HG02970 (cell line): ENCODE results near the gene SLC39A8.
"Not testable (repeated sequence)": the region's sequence is repeated elsewhere in the genome, so short reads cannot be mapped to it uniquely, and the experiment has no call there.

Source experiments
- ATAC-seq: cut with Tn5 transposase; IDR thresholded peaks from one replicate; pipeline ENCODE4 v1.9.1; 2021; ENCODE audit warnings: mild to moderate bottlenecking, moderate library complexity, moderate number of reproducible peaks; ENCODE audit not compliant: unreplicated experiment, low FRiP score

SLC39A8 gene

GRCh38 chr4:102247041-102247440 lies 98.2 kb downstream of the SLC39A8 start:
- ATAC-seq = no peak

GRCh38 chr4:102246416-102246815 lies 98.9 kb downstream of the SLC39A8 start:
- no peak for ATAC-seq

GRCh38 chr4:102244878-102245535 lies 100.3 kb downstream of the SLC39A8 start:
- no peak for ATAC-seq

GRCh38 chr4:102243296-102243695 lies 102.0 kb downstream of the SLC39A8 start:
- ATAC-seq = not testable (repeated sequence)

GRCh38 chr4:102234243-102234838 lies 110.9 kb downstream of the SLC39A8 start:
- ATAC-seq = no peak

GRCh38 chr4:102230194-102230593 lies 115.1 kb downstream of the SLC39A8 start:
- no peak for ATAC-seq

GRCh38 chr4:102227388-102227787 lies 117.9 kb downstream of the SLC39A8 start:
- no peak for ATAC-seq

- no peak for ATAC-seq
Observed at GRCh38 chr4:102223461-102223860, 121.8 kb downstream of the SLC39A8 start.

- ATAC-seq = no peak
Observed at GRCh38 chr4:102222838-102223409, 122.4 kb downstream of the SLC39A8 start.

- ATAC-seq = no peak
Observed at GRCh38 chr4:102219129-102219528, 126.2 kb downstream of the SLC39A8 start.

GRCh38 chr4:102218656-102219055 lies 126.6 kb downstream of the SLC39A8 start:
- ATAC-seq = no peak

- ATAC-seq = no peak
Observed at GRCh38 chr4:102217775-102218355, 127.4 kb downstream of the SLC39A8 start.

- ATAC-seq = no peak
Observed at GRCh38 chr4:102217345-102217744, 127.9 kb downstream of the SLC39A8 start.

GRCh38 chr4:102216666-102217065 lies 128.6 kb downstream of the SLC39A8 start:
- no peak for ATAC-seq

- no peak for ATAC-seq
Observed at GRCh38 chr4:102213031-102213430, 132.3 kb downstream of the SLC39A8 start.
